Measurements from ENCODE around the gene ALKAL2.

ALKAL2 gene

DNA sequence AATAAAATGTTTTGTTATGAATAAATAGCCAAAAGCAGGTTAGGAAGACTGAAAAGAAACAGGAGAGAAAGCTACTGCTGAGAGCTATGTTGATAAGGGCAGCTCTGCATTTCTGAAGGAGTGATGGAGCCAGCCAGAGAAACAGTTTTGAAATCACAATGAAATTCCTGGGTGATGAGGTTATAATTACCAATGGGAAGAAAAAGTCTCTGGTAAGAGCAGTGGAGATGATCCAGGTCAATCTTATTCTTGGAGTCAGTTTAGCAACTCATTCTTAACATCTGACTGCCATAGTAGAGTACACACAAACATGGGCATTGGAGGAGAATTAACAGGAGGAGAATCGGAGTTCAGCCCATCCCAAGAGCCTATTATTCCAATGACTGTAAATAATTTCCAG, 2.4 kb downstream of the ALKAL2 start:
- no peak for DNase-seq (ENCODE audit: low spot score)
- no peak overlapping the region for H3K4me3 ChIP-seq
- TF ChIP-seq, protein P1, sequence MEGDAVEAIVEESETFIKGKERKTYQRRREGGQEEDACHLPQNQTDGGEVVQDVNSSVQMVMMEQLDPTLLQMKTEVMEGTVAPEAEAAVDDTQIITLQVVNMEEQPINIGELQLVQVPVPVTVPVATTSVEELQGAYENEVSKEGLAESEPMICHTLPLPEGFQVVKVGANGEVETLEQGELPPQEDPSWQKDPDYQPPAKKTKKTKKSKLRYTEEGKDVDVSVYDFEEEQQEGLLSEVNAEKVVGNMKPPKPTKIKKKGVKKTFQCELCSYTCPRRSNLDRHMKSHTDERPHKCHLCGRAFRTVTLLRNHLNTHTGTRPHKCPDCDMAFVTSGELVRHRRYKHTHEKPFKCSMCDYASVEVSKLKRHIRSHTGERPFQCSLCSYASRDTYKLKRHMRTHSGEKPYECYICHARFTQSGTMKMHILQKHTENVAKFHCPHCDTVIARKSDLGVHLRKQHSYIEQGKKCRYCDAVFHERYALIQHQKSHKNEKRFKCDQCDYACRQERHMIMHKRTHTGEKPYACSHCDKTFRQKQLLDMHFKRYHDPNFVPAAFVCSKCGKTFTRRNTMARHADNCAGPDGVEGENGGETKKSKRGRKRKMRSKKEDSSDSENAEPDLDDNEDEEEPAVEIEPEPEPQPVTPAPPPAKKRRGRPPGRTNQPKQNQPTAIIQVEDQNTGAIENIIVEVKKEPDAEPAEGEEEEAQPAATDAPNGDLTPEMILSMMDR (IDR thresholded peaks at IDR 0.05), result no peak
- no peak overlapping the region for H3K27ac ChIP-seq

GRCh38 chr2:284896-285492, 2.9 kb downstream of the ALKAL2 start:
- no peak for DNase-seq (ENCODE audit: low spot score)
- H3K27ac ChIP-seq, result peak overlapping the region in 1 of 2 donors; percentile 9
- TF ChIP-seq, protein P1 (IDR thresholded peaks at IDR 0.05), result no peak
- H3K4me3 ChIP-seq, result no peak overlapping the region

- H3K4me3 ChIP-seq, result no peak overlapping the region
- DNase-seq (ENCODE audit: low spot score), result no peak
- H3K27ac ChIP-seq, result no peak overlapping the region
- TF ChIP-seq, protein P1 (IDR thresholded peaks at IDR 0.05), result no peak
These were observed 3.7 kb downstream of the ALKAL2 start for GRCh38 chr2:283996-284794.

GRCh38 chr2:282371-283263, 5.3 kb downstream of the ALKAL2 start:
- no peak overlapping the region for H3K4me3 ChIP-seq
- no peak for DNase-seq (ENCODE audit: low spot score)
- no peak overlapping the region for H3K27ac ChIP-seq
- TF ChIP-seq, protein P1 (IDR thresholded peaks at IDR 0.05), result no peak

DNA sequence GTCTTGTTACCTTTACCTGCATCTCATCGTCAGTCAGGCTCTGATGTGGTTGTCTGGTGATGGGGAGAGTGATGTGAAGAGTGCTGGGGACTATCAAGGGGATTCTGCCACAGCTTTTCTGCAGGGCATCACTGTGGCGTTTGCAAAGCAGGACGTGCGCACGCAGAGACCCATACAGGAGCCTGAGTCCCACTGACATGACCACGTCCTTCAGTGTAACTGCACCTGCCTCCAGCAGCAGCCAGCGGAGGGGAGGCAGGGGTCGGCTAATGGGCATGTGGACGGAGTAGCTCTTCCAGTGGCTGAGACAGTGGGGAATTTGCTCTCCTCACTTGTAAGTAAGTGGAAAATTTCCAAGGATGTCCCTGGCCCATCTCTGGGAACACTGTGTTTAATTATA, 6.5 kb downstream of the ALKAL2 start:
- DNase-seq (ENCODE audit: low spot score), result no peak
- no peak overlapping the region for H3K4me3 ChIP-seq
- no peak overlapping the region for H3K27ac ChIP-seq
- TF ChIP-seq, protein P1 (IDR thresholded peaks at IDR 0.05), result no peak

DNA sequence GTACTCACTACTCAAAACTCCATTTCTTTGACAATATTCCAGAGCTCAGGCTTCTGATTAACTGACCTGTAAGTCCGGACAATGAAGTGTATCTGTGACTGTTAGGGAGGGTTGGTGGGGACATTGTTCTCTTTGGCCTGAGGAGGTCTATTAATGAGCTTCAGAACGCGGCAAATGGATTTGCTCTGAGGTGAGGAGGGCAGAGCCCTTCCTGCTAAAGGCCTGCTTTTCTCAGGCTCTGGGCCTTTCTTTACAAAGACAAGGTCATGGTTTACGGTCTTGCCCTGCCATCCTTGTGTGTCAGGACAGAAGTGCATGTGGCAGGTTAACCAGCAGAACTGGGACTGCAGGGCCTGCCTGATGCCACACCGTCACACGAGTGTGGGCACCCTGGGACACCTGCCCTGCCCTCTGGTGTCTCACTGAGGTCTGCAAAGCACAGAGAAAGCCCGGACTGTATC, 7.2 kb downstream of the ALKAL2 start:
- H3K27ac ChIP-seq, result no peak overlapping the region
- TF ChIP-seq, protein P1 (IDR thresholded peaks at IDR 0.05), result no peak
- H3K4me3 ChIP-seq, result no peak overlapping the region
- DNase-seq (ENCODE audit: low spot score), result no peak

All from coronary artery (tissue), 2 donors.